Parathyroid adenoma (tissue), 2 donors: Measurements from ENCODE around the gene CAPN5.

ENCODE experiments used
- H2AFZ ChIP-seq: fragments of 300-600 bp; sonication (generic); one replicate; pipeline ENCODE4 v1.7.0; 2017; ENCODE audit warnings: antibody characterized with exemption, mild to moderate bottlenecking
- H3K27ac ChIP-seq: fragments of 300-600 bp; sonication (generic); one replicate; pipeline ENCODE4 v1.7.0; 2017
- H3K27me3 ChIP-seq: fragments of 300-600 bp; sonication (generic); one replicate; pipeline ENCODE4 v1.7.0; 2017; ENCODE audit warnings: low read length; ENCODE audit not compliant: control insufficient read depth, insufficient read depth
- H3K36me3 ChIP-seq: fragments of 300-600 bp; sonication (generic); one replicate; pipeline ENCODE4 v1.7.0; 2017; ENCODE audit warnings: low read length; ENCODE audit not compliant: control insufficient read depth, insufficient read depth
- H3K4me1 ChIP-seq: fragments of 300-600 bp; sonication (generic); one replicate; pipeline ENCODE4 v1.7.0; 2017; ENCODE audit warnings: control low read depth
- H3K4me2 ChIP-seq: fragments of 300-600 bp; sonication (generic); one replicate; pipeline ENCODE4 v1.7.0; 2017; ENCODE audit warnings: low read length
- H3K4me3 ChIP-seq: fragments of 300-600 bp; sonication (generic); one replicate; pipeline ENCODE4 v1.7.0; 2017; ENCODE audit warnings: low read depth, low read length
- H3K79me2 ChIP-seq: fragments of 300-600 bp; sonication (generic); one replicate; pipeline ENCODE4 v1.7.0; 2017; ENCODE audit warnings: control low read depth
- H3K9ac ChIP-seq: fragments of 300-600 bp; sonication (generic); one replicate; pipeline ENCODE4 v1.7.0; 2017; ENCODE audit warnings: mild to moderate bottlenecking
- H3K9me3 ChIP-seq: fragments of 300-600 bp; sonication (generic); one replicate; pipeline ENCODE4 v1.7.0; 2017; ENCODE audit warnings: low read length; ENCODE audit not compliant: control insufficient read depth
- TF ChIP-seq, protein P1 (sequence below): fragments of 300-600 bp; sonication (generic); IDR thresholded peaks from one replicate; pipeline ENCODE4 v1.7.0; 2017; ENCODE audit warnings: antibody characterized with exemption, mild to moderate bottlenecking
- donor health status: primary hyperparathyroidism.

CAPN5 gene

DNA sequence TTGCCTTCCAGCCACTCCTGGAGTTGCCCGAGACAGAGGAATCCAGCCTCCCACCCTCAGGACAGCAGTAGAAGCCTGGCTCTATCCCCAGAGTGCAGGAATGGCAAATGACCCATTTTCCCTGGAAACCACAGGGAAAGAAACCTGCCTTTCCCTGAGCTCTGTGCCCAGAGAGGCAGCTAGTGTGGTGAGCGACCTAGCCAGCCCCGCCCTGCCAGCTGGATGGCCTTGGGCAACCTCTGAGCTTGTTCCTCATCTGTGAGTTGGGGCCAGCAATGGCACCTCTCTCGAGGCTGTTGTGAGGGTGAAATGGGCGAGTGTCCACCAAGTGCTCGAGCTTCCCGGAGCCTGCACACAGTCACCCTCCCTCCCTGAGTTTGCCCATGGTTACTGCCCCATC is 39.5 kb downstream of the CAPN5 start:
- no peak overlapping the region for H3K9ac ChIP-seq
- TF ChIP-seq, protein P1, sequence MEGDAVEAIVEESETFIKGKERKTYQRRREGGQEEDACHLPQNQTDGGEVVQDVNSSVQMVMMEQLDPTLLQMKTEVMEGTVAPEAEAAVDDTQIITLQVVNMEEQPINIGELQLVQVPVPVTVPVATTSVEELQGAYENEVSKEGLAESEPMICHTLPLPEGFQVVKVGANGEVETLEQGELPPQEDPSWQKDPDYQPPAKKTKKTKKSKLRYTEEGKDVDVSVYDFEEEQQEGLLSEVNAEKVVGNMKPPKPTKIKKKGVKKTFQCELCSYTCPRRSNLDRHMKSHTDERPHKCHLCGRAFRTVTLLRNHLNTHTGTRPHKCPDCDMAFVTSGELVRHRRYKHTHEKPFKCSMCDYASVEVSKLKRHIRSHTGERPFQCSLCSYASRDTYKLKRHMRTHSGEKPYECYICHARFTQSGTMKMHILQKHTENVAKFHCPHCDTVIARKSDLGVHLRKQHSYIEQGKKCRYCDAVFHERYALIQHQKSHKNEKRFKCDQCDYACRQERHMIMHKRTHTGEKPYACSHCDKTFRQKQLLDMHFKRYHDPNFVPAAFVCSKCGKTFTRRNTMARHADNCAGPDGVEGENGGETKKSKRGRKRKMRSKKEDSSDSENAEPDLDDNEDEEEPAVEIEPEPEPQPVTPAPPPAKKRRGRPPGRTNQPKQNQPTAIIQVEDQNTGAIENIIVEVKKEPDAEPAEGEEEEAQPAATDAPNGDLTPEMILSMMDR = no peak
- H3K4me3 ChIP-seq = no peak overlapping the region
- no peaks in the 10 kb centered on the region for H3K27me3 ChIP-seq
- H3K27ac ChIP-seq = no peak overlapping the region
- H3K36me3 ChIP-seq = no peaks in the 10 kb centered on the region
- no peaks in the 10 kb centered on the region for H3K79me2 ChIP-seq
- no peak overlapping the region for H2AFZ ChIP-seq
- no peaks in the 10 kb centered on the region for H3K4me1 ChIP-seq
- no peaks in the 10 kb centered on the region for H3K9me3 ChIP-seq
- no peak overlapping the region for H3K4me2 ChIP-seq

DNA sequence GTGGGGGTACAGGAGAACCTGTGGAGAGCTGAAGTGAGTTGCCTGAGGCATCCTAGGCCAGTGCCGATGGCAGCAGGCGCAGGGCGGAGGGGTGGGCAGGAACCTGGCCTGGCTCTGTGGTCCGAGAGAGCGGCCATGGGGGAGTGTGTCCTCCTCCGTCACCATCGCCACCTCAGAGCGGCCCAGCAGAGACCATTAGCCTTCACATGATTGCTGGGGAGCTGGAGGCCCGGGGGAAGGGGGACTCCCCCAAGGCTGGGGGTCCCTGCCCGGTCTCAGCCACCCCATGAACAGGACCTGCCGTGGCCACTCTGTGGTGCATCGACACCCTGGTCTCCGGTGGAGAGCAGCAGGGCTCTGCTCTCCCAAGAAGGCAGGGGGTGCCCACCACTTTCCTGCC is 40.0 kb downstream of the CAPN5 start:
- H3K27me3 ChIP-seq = no peaks in the 10 kb centered on the region
- no peak overlapping the region for H3K4me3 ChIP-seq
- no peak overlapping the region for H3K4me2 ChIP-seq
- no peaks in the 10 kb centered on the region for H3K4me1 ChIP-seq
- H3K9me3 ChIP-seq = no peaks in the 10 kb centered on the region
- H2AFZ ChIP-seq = no peak overlapping the region
- H3K79me2 ChIP-seq = no peaks in the 10 kb centered on the region
- no peaks in the 10 kb centered on the region for H3K36me3 ChIP-seq
- TF ChIP-seq, protein P1 = no peak
- H3K27ac ChIP-seq = no peak overlapping the region
- H3K9ac ChIP-seq = no peak overlapping the region

DNA sequence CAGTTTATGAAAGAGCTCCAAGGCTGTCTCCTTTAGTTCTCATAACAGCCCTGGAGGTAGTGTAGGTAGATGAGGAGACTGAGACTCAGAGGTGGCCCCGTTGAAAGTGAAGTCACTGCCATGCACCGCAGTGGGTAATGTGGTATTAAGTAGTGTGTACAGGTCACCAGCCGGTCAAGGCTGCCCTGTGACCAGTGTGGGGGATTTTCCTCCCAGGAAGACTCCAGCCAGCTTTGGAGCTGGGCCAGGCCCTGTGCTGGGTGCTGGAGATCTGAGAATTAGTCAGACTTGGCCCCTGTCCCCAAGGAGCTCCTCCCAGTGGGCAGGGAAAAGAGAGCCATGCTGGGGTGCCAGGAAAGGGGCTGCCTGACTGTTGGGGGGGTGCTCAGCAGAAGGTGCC is 41.2 kb downstream of the CAPN5 start:
- Histone ChIP-seq H3K4me3 (no peak overlapping the region), H3K79me2 (no peaks in the 10 kb centered on the region), H3K9me3 (no peaks in the 10 kb centered on the region), H3K27me3 (no peaks in the 10 kb centered on the region), H3K4me2 (no peak overlapping the region), H3K4me1 (no peaks in the 10 kb centered on the region), H3K36me3 (no peaks in the 10 kb centered on the region), H3K27ac (no peak overlapping the region), H2AFZ (no peak overlapping the region), H3K9ac (no peak overlapping the region)
- TF ChIP-seq, protein P1 = no peak

DNA sequence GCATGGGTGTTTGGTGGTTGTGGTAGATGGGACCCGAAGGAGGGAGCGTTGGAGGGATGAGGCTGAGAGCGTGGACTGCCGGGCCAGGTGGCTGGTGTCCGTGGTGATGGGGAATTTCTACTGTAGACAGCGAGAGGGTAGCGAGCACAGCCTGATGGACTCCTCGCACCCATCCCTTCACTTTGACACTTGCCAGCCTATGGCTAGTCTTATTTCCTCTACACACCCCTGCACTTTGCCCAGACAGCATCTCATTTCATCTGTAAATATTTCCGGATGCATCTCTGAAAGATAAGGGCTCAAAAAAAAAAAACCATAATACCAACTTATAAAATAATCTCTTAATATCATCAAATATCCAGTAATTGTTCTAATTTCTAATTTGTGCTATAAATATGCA is 41.7 kb downstream of the CAPN5 start:
- H3K4me3 ChIP-seq = no peak overlapping the region

More for the DNA sequence above, 41.7 kb downstream of the CAPN5 start:
- H3K4me2 ChIP-seq = no peak overlapping the region
- TF ChIP-seq, protein P1 = no peak
- H3K4me1 ChIP-seq = no peaks in the 10 kb centered on the region
- no peaks in the 10 kb centered on the region for H3K9me3 ChIP-seq
- no peak overlapping the region for H2AFZ ChIP-seq
- H3K79me2 ChIP-seq = no peaks in the 10 kb centered on the region
- no peak overlapping the region for H3K9ac ChIP-seq
- no peaks in the 10 kb centered on the region for H3K36me3 ChIP-seq
- no peak overlapping the region for H3K27ac ChIP-seq
- no peaks in the 10 kb centered on the region for H3K27me3 ChIP-seq
